Vagina (tissue), 2 donors: Measurements from ENCODE around the gene PI16.
"Not testable (repeated sequence)": the region's sequence is repeated elsewhere in the genome, so short reads cannot be mapped to it uniquely, and the experiment has no call there.

Source experiments
- CTCF ChIP-seq, 3 experiments: fragments of 450-650 bp in 2 of 3; fragments of 200-600 bp in 1 of 3; sonication (generic) in 1 of 3; IDR thresholded peaks; one replicate each; pipeline ENCODE4 v1.5.1; 2017 to 2019; ENCODE audit warnings: antibody characterized with exemption in 3 of 3, mild to moderate bottlenecking in 2 of 3, moderate library complexity in 2 of 3
- POLR2A ChIP-seq, 2 donors: fragments of 450-650 bp; IDR thresholded peaks; one replicate each; pipeline ENCODE4 v1.6.1; 2017; ENCODE audit warnings: antibody characterized with exemption in 2 of 2, mild to moderate bottlenecking in 2 of 2, moderate library complexity in 2 of 2
- POLR2AphosphoS5 ChIP-seq, 2 donors: sonication (generic); formaldehyde crosslinking; IDR thresholded peaks; one replicate each; pipeline ENCODE4 v1.9.0; 2017; ENCODE audit warnings: antibody characterized with exemption in 2 of 2, mild to moderate bottlenecking in 2 of 2, low read depth in 1 of 2; ENCODE audit not compliant: insufficient read depth in 1 of 2

- not testable (repeated sequence) for TF ChIP-seq CTCF (IDR thresholded peaks at IDR 0.05); POLR2AphosphoS5 (IDR thresholded peaks at IDR 0.05; ENCODE audit: insufficient read depth in 1 of 2, low read depth in 1 of 2); POLR2A (IDR thresholded peaks at IDR 0.05)
These were observed 13.0 kb upstream of the PI16 start for GRCh38 chr6:36941561-36941960.
